GM12864 (cell line): Measurements from ENCODE around the gene TTC12.

Source experiments
- DNase-seq: peaks from one replicate; pipeline ENCODE4 v3.0.0-alpha.2; 2011; ENCODE audit warnings: low read depth
- H3K4me3 ChIP-seq: 2 replicates; pipeline ENCODE4 v1.5.1; 2011; ENCODE audit warnings: mild to moderate bottlenecking, low read depth, low read length, control low read depth
- TF ChIP-seq, protein P1 (sequence below): IDR thresholded peaks from 2 replicates; pipeline ENCODE4 v1.5.1; 2011; ENCODE audit warnings: low read depth, mild to moderate bottlenecking, moderate library complexity, low read length, control low read depth, inconsistent platforms; ENCODE audit errors: missing control alignments

TTC12 gene

GRCh38 chr11:113398669-113399430 is 84.5 kb downstream of the TTC12 start:
- no peak for DNase-seq
- H3K4me3 ChIP-seq, result no peak overlapping the region
- TF ChIP-seq, protein P1, sequence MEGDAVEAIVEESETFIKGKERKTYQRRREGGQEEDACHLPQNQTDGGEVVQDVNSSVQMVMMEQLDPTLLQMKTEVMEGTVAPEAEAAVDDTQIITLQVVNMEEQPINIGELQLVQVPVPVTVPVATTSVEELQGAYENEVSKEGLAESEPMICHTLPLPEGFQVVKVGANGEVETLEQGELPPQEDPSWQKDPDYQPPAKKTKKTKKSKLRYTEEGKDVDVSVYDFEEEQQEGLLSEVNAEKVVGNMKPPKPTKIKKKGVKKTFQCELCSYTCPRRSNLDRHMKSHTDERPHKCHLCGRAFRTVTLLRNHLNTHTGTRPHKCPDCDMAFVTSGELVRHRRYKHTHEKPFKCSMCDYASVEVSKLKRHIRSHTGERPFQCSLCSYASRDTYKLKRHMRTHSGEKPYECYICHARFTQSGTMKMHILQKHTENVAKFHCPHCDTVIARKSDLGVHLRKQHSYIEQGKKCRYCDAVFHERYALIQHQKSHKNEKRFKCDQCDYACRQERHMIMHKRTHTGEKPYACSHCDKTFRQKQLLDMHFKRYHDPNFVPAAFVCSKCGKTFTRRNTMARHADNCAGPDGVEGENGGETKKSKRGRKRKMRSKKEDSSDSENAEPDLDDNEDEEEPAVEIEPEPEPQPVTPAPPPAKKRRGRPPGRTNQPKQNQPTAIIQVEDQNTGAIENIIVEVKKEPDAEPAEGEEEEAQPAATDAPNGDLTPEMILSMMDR, result no peak

GRCh38 chr11:113400631-113401230 is 86.3 kb downstream of the TTC12 start:
- H3K4me3 ChIP-seq, result no peak overlapping the region
- TF ChIP-seq, protein P1, result no peak
- no peak for DNase-seq

DNA sequence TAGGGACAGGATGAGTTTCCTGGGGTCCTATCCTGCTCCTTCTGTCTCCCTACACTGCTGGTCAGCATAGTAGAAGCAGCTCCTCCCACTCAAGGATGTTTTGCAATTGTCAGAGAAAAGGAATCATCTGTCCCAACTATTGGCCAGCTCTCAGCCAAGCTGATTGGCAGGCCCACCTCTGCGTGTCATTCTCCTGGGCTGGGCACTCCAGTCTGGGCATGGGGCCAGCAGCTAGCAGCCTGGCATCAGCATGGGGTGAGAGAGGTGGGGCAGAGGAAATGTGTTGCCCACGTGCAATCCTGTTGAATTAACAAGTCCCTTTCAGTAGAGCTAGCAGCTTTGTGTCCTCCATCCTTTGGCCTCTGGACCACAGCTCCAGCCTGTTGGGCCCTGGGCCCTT is 87.3 kb downstream of the TTC12 start:
- H3K4me3 ChIP-seq, result no peak overlapping the region
- TF ChIP-seq, protein P1, result no peak
- no peak for DNase-seq

DNA sequence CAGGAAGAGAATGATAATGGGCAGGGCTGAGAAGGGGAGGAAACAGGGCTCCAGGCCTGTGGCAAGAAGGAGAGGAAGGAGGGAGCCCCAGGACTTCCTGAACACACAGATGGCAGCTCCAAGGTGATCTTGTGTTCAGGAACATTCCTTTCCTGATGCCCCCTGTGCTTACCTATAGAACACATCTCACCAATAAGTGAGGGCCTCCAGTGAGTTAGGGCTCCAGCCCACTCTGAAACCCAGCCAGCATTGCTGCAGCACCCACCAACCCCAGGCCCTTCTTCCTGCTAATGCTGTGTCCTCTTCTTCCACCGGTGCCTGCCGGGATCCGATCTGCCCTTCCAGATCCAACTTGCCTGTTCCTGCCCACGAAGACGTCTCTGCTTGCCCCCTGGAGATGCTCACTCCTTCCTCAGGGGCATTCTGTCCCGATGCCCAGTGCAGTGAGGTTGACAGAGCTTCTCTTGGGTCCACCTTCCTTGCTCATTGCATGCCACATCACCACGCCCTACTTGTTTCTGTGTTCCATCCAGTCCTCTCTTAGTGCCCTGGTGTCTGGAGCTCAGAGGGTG is 90.6 kb downstream of the TTC12 start:
- TF ChIP-seq, protein P1, result no peak
- no peak for DNase-seq
- no peak overlapping the region for H3K4me3 ChIP-seq

DNA sequence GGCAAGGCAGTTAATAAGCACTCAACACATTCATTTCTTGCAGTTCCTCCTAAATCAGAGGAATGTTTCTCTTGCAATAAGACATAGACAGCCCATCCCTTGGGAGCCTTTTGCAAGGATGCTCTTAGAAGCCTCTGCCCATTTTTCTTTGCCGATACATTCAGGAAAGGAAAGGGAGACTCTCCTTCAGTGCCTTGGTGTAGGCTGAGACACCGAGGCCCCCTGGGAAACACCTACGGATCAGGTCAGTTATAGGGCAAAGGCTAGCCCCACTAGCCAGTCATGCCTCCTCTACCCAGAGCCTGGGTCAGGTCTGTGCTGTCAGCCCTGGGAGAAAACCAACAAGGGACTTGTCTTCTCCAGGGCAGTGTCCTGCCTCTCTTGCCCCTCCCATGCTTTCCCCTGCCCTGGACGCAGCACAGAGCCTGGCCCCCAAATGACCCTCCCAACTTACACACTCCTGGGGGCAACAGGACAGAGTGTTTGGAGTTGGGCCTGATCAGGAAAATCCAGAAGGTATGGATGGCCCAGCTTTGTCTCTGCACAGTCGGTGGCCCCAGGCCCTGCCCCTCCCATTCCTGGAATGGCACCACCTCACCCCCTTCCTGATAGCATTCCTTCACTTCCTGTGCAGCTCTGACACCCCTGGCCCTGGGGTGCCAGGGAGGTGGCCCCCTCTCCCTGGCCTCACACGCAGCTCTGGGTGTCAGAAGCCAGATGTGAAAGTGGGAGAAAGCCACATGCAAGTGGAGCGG is 91.5 kb downstream of the TTC12 start:
- no peak overlapping the region for H3K4me3 ChIP-seq
- TF ChIP-seq, protein P1, result no peak
- no peak for DNase-seq

DNA sequence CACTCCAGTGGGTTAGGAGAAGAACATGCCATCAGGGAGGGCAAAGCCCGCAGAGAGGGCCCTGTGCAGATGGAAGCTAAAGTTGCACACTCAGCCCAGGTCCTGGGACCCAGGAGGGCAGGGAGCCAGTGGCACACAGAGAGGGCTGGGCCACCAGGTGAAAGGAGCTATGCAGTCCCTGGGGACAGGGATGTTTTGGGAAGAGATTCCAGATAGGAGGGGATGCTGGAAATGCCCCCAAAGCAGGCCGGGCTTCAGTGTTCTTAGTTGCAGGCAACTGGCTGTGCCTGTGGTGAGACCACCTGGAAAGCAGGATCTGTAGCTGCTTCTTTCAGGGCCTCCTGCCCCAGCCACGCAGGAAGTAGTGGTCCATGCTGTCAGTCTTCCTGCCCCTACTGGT is 92.8 kb downstream of the TTC12 start:
- no peak overlapping the region for H3K4me3 ChIP-seq
- TF ChIP-seq, protein P1, result no peak
- no peak for DNase-seq
